NCI-H1092 treated with DMSO at 0.1 percent for 48 hours (cell line): ENCODE data around the gene CCT3.
A peak's percentile ranks its signal among the peaks of the same experiment; 100 is the strongest.
"Not testable (repeated sequence)": the region's sequence is repeated elsewhere in the genome, so short reads cannot be mapped to it uniquely, and the experiment has no call there.

ENCODE experiments used
- DNase-seq: peaks from one replicate; lab custom pipeline; 2025; lab: John Stamatoyannopoulos, UW

Gene CCT3

GRCh38 chr1:156338180-156338976, at the start of gene CCT3, which contains the start of gene TSACC:
CCT3 (minus strand) TSS chr1:156338292; CDS start chr1:156338184, 108 bp downstream.
TSACC (plus strand) TSS chr1:156338526; CDS start chr1:156339758, 1,232 bp downstream.
- DNase-seq: peak; percentile 100

GRCh38 chr1:156387870-156388173, 49.7 kb upstream of the CCT3 start:
- no peak for DNase-seq

GRCh38 chr1:156386949-156387869, 49.1 kb upstream of the CCT3 start:
- no peak for DNase-seq

GRCh38 chr1:156386134-156386901, 48.2 kb upstream of the CCT3 start:
- no peak for DNase-seq

- DNase-seq: peak; percentile 77
Measured at GRCh38 chr1:156385534-156386031, 47.5 kb upstream of the CCT3 start.

GRCh38 chr1:156384658-156385057, 46.6 kb upstream of the CCT3 start:
- DNase-seq: no peak

- DNase-seq: no peak
Measured at GRCh38 chr1:156384007-156384406, 45.9 kb upstream of the CCT3 start.

- DNase-seq: peak; percentile 58
Measured at GRCh38 chr1:156383023-156383422, 44.9 kb upstream of the CCT3 start.

- no peak for DNase-seq
Measured at GRCh38 chr1:156382561-156382960, 44.5 kb upstream of the CCT3 start.

- DNase-seq: no peak
Measured at GRCh38 chr1:156379420-156380165, 41.5 kb upstream of the CCT3 start.

- DNase-seq: no peak
Measured at GRCh38 chr1:156378557-156378956, 40.5 kb upstream of the CCT3 start.

- DNase-seq: no peak
Measured at GRCh38 chr1:156376958-156377919, 39.1 kb upstream of the CCT3 start.

- no peak for DNase-seq
Measured at GRCh38 chr1:156376146-156376545, 38.1 kb upstream of the CCT3 start.

GRCh38 chr1:156373546-156373945, 35.5 kb upstream of the CCT3 start:
- no peak for DNase-seq

GRCh38 chr1:156372876-156373275, 34.8 kb upstream of the CCT3 start:
- DNase-seq: no peak

- no peak for DNase-seq
Measured at GRCh38 chr1:156372265-156372586, 34.1 kb upstream of the CCT3 start.

- DNase-seq: no peak
Measured at GRCh38 chr1:156371553-156372264, 33.6 kb upstream of the CCT3 start.

- not testable (repeated sequence) for DNase-seq
Measured at GRCh38 chr1:156369685-156370286, 31.7 kb upstream of the CCT3 start.
